A673 (cell line): ENCODE results near the gene B3GALT6. TPM values are rescaled to one million over a fixed set of nuclear protein-coding genes. Genes with fewer than 3 reads are reported as not detected.
A peak's percentile ranks its signal among the peaks of the same experiment; 100 is the strongest.

Experiments
- BruUV-seq: library from RNA; stranded (reverse); fragments of 400-500 nt; replicated peaks from 2 replicates; lab custom pipeline; 2021; lab: Mats Ljungman, UMichigan
- CTCF ChIA-PET: fragments of 300-600 bp; sonication (Branson Sonifier 250); formaldehyde crosslinking; loops from one replicate; lab custom pipeline; 2022; ENCODE audit warnings: antibody characterized with exemption; lab: Charles Lee
- POLR2A ChIA-PET: fragments of 300-600 bp; sonication (Branson Sonifier 250); formaldehyde crosslinking; loops from one replicate; lab custom pipeline; 2022; ENCODE audit warnings: antibody characterized with exemption; ENCODE audit not compliant: low non-redundant PET; lab: Charles Lee
- DNase-seq: peaks from one replicate; pipeline ENCODE4 v3.0.0-alpha.2; 2015; ENCODE audit warnings: low spot score
- H3K27ac ChIP-seq: fragments of 200-600 bp; sonication (generic); 2 replicates; pipeline ENCODE4 v1.5.1; 2016; ENCODE audit warnings: mixed run types, low read depth, mild to moderate bottlenecking, mixed read lengths, antibody characterized with exemption, low read length; ENCODE audit not compliant: poor library complexity, severe bottlenecking
- H3K27me3 ChIP-seq: fragments of 200-600 bp; sonication (generic); replicated peaks from 2 replicates; pipeline ENCODE4 v1.6.1; 2017; ENCODE audit warnings: mixed run types, low read depth, mild to moderate bottlenecking, mixed read lengths, antibody characterized with exemption, low read length; ENCODE audit not compliant: insufficient read depth, poor library complexity
- H3K36me3 ChIP-seq: fragments of 200-600 bp; sonication (generic); 2 replicates; pipeline ENCODE4 v1.6.1; 2016; ENCODE audit warnings: mixed run types, mild to moderate bottlenecking, mixed read lengths, antibody characterized with exemption, low read length; ENCODE audit not compliant: insufficient read depth, poor library complexity, severe bottlenecking
- H3K4me1 ChIP-seq: fragments of 200-600 bp; sonication (generic); 2 replicates; pipeline ENCODE4 v1.6.1; 2017; ENCODE audit warnings: mixed run types, mild to moderate bottlenecking, mixed read lengths, antibody characterized with exemption, low read length; ENCODE audit not compliant: insufficient read depth, poor library complexity, severe bottlenecking
- H3K4me3 ChIP-seq: fragments of 200-600 bp; sonication (generic); 2 replicates; pipeline ENCODE4 v1.5.1; 2016; ENCODE audit warnings: low read depth, mixed run types, mild to moderate bottlenecking, mixed read lengths, low read length; ENCODE audit not compliant: poor library complexity, severe bottlenecking
- H3K9me3 ChIP-seq: fragments of 200-600 bp; sonication (generic); 2 replicates; pipeline ENCODE4 v1.6.1; 2016; ENCODE audit warnings: mixed run types, low read depth, mild to moderate bottlenecking, mixed read lengths, antibody characterized with exemption, low read length; ENCODE audit not compliant: poor library complexity, severe bottlenecking
- CTCF ChIP-seq: fragments of 300-800, 200-600 bp; sonication (generic); conservative IDR thresholded peaks from 2 replicates; pipeline ENCODE4 v1.5.1; 2017; ENCODE audit warnings: low read depth, mild to moderate bottlenecking, antibody characterized with exemption, low read length, moderate library complexity, mixed read lengths
- EZH2 ChIP-seq: fragments of 200-600 bp; sonication (generic); IDR thresholded peaks from 2 replicates; pipeline ENCODE4 v1.6.1; 2017; ENCODE audit warnings: borderline replicate concordance, low read depth, mild to moderate bottlenecking, mixed read lengths, antibody characterized with exemption, low read length; ENCODE audit not compliant: poor library complexity, severe bottlenecking
- intact Hi-C: fragments of 100-400 bp; cut with micrococcal nuclease; formaldehyde crosslinking; loops from one replicate; pipeline ENCODE4 v1.10.0; 2022; ENCODE audit not compliant: unreplicated experiment
- total RNA-seq: library from RNA; stranded (reverse); gene quantifications from 2 replicates; pipeline ENCODE4 v1.2.3, GENCODE V29; 2021

Gene B3GALT6
- total RNA-seq, 1 experiment from 2014 or later, result 41.8 TPM

GRCh38 chr1:1262758-1263157, 30.7 kb downstream of the B3GALT6 start:
- POLR2A ChIA-PET, result no interaction called here
- no TSS peak for BruUV-seq
- no peak overlapping the region for H3K4me3 ChIP-seq

GRCh38 chr1:1264026-1264425, 32.0 kb downstream of the B3GALT6 start:
- ChIA-PET POLR2A (no interaction called here), CTCF (interaction anchor here (0.6 kb wide), 1 partner anchor 37 kb away, joined by 6 read pairs; no protein-coding TSS in a partner anchor)
- BruUV-seq, result no TSS peak
- intact Hi-C loops, result no loop called here
- no peak for DNase-seq
- H3K4me3 ChIP-seq, result no peak overlapping the region
- no peaks in the 10 kb centered on the region for H3K9me3 ChIP-seq
- no peaks in the 10 kb centered on the region for H3K27me3 ChIP-seq
- H3K4me1 ChIP-seq, result no peaks in the 10 kb centered on the region
- no peak overlapping the region for H3K27ac ChIP-seq
- no peak for TF ChIP-seq CTCF
- peaks cover 51% of the 10 kb centered on the region for H3K36me3 ChIP-seq

More at GRCh38 chr1:1262758-1263157, 30.7 kb downstream of the B3GALT6 start:
- CTCF ChIA-PET, result no interaction called here
- no peaks in the 10 kb centered on the region for H3K4me1 ChIP-seq
- no peak for DNase-seq
- no peak overlapping the region for H3K27ac ChIP-seq
- peaks cover 47% of the 10 kb centered on the region for H3K36me3 ChIP-seq
- no peak for TF ChIP-seq CTCF
- no peaks in the 10 kb centered on the region for H3K9me3 ChIP-seq
- no peaks in the 10 kb centered on the region for H3K27me3 ChIP-seq
- intact Hi-C loops, result no loop called here

GRCh38 chr1:1264868-1265272, 32.8 kb downstream of the B3GALT6 start:
- peaks cover 51% of the 10 kb centered on the region for H3K36me3 ChIP-seq
- no peaks in the 10 kb centered on the region for H3K9me3 ChIP-seq
- no peaks in the 10 kb centered on the region for H3K4me1 ChIP-seq
- no peak for TF ChIP-seq EZH2
- TF ChIP-seq CTCF, result peak; percentile 53
- H3K27me3 ChIP-seq, result no peaks in the 10 kb centered on the region
- CTCF ChIA-PET, result no interaction called here
- H3K27ac ChIP-seq, result no peak overlapping the region
- POLR2A ChIA-PET, result no interaction called here
- intact Hi-C loops, result no loop called here
- no TSS peak for BruUV-seq
- no peak overlapping the region for H3K4me3 ChIP-seq
- peak; percentile 60 for DNase-seq
